Fibroblast of the aortic adventitia (primary cell): ENCODE data around the gene DLST. TPM values are rescaled to one million over a fixed set of nuclear protein-coding genes. Genes with fewer than 3 reads are reported as not detected.
A peak's percentile ranks its signal among the peaks of the same experiment; 100 is the strongest.

Experiments used
- DNase-seq: peaks from one replicate; pipeline ENCODE4 v3.0.0-alpha.2; 2010; ENCODE audit warnings: low read depth
- H3K4me3 ChIP-seq: 2 replicates; pipeline ENCODE4 v1.5.1; 2011; ENCODE audit warnings: low read depth, mild to moderate bottlenecking, control low read depth, low read length, moderate library complexity
- total RNA-seq: library from RNA; depleted of rRNA; stranded (reverse); fragments of >200 nt; gene quantifications from 2 replicates; pipeline ENCODE4 v1.2.3, GENCODE V29; 2012; ENCODE audit warnings: low replicate concordance
- TF ChIP-seq, protein P1 (sequence below): IDR thresholded peaks from 2 replicates; pipeline ENCODE4 v1.5.1; 2011; ENCODE audit warnings: mild to moderate bottlenecking, low read length, control low read depth, inconsistent platforms; ENCODE audit not compliant: insufficient read depth

Gene DLST
- total RNA-seq, 1 donor: 68.5 TPM

DNA sequence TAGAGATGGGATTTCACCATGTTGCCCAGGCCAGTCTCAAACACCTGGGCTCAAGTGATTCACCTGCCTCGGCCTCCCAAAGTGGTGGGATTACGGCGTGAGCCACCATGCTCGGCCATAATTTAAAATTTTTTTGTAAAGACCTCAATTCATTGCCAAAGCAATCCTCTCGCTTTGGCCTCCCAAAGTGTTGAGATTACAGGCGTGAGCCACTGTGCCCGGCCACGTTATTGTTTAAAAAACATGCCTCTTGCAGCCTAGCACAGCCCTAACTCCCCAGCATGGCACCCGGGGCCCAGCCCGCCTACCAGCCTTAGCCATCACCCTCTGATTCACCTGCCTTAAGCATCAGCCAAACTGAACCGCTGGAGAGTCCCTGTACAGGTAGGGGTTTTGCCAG lies 54.4 kb downstream of the DLST start:
- TF ChIP-seq, protein P1, sequence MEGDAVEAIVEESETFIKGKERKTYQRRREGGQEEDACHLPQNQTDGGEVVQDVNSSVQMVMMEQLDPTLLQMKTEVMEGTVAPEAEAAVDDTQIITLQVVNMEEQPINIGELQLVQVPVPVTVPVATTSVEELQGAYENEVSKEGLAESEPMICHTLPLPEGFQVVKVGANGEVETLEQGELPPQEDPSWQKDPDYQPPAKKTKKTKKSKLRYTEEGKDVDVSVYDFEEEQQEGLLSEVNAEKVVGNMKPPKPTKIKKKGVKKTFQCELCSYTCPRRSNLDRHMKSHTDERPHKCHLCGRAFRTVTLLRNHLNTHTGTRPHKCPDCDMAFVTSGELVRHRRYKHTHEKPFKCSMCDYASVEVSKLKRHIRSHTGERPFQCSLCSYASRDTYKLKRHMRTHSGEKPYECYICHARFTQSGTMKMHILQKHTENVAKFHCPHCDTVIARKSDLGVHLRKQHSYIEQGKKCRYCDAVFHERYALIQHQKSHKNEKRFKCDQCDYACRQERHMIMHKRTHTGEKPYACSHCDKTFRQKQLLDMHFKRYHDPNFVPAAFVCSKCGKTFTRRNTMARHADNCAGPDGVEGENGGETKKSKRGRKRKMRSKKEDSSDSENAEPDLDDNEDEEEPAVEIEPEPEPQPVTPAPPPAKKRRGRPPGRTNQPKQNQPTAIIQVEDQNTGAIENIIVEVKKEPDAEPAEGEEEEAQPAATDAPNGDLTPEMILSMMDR: no peak
- DNase-seq: no peak
- no peak overlapping the region for H3K4me3 ChIP-seq

GRCh38 chr14:74936731-74937130 lies 55.0 kb downstream of the DLST start:
- no peak for DNase-seq
- TF ChIP-seq, protein P1: no peak
- no peak overlapping the region for H3K4me3 ChIP-seq

DNA sequence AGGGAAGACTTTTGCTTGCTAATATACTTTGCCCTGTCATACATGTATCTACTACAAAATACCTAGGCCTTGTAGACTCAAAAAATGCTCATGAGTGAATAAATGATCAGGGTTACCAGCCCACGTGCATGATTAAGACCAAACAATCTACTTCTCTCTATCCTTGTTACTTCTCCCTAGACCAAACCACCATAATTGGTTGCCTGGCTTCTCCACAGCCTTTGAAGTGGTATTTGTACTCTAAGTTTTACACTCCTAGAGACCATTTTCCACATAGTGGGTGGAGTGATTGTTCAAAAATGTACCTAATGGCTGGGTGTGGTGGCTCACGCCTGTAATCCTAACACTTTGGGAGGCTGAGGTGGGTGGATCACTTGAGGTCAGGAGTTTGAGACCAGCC lies 55.5 kb downstream of the DLST start:
- DNase-seq: no peak
- H3K4me3 ChIP-seq: no peak overlapping the region
- TF ChIP-seq, protein P1: no peak

GRCh38 chr14:74938531-74939495 lies 57.1 kb downstream of the DLST start:
- TF ChIP-seq, protein P1: no peak
- DNase-seq: no peak
- no peak overlapping the region for H3K4me3 ChIP-seq

DNA sequence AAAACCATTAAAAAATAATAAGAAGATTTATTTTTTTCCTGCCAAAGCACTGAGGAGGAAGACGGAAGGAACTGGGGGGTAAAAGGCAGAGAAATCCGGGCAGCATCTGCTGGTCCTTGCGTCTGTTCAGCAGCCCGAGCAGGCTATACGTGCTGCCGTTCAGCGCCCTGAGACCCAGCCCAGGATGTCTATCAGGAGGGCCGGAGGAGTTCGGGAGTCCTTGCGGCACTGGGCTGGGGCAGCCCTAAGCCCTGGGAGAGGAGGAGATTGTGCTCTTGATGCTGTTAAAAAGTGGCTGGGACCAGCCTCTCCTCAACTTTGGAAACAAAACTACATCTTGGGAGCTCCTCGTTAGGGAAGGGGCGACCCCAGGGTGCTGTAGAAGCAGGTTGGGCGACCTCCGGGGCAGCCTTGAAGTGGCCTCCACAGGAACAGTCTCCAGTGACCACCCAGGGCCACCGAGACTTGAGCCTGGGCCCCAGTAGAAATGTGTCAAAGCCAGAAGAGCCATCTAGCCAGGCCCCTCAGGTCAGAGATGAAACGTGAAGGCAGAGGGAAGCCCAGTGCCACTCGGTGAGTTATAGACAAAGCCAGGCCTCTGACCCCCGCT lies 59.3 kb downstream of the DLST start:
- no peak for DNase-seq
- H3K4me3 ChIP-seq: no peak overlapping the region
- TF ChIP-seq, protein P1: no peak

DNA sequence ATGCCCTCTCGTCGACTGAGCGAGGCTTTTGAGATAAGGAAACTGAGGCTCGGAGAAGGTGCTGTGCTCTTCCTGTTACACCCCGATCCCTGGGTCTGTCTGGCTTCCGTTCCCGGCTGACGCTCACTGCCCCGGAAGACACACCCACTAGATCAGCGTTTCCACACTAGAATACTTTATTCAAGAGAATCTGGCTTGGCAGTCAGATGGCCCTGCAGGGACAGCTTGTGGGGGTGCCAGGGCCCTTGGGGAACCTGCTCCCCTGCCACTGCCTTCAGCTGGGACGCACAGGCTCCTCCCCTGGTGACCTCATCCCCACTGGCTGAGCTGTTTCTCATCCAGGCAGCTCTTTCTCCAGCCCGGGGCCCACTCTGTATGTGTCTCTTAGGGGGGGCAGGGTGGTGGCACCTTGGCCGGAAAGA lies 60.0 kb downstream of the DLST start:
- peak; percentile 39 for DNase-seq
- no peak overlapping the region for H3K4me3 ChIP-seq

More for the DNA sequence above, 60.0 kb downstream of the DLST start:
- TF ChIP-seq, protein P1: no peak
